Mucosa of rectum (tissue), 2 donors: Measurements from ENCODE around the gene NBPF11.
"Not testable (repeated sequence)": the region's sequence is repeated elsewhere in the genome, so short reads cannot be mapped to it uniquely, and the experiment has no call there.

ENCODE experiments used
- H3K27ac ChIP-seq, 2 donors: one replicate each; pipeline ENCODE4 v1.7.0; 2013; ENCODE audit warnings: inconsistent platforms in 2 of 2, low read depth in 2 of 2, low read length in 2 of 2
- H3K27me3 ChIP-seq, 2 donors: one replicate each; pipeline ENCODE4 v1.7.0; 2013; ENCODE audit warnings: low read length in 2 of 2; ENCODE audit not compliant: control insufficient read depth in 2 of 2, insufficient read depth in 2 of 2
- H3K36me3 ChIP-seq, 2 donors: one replicate each; pipeline ENCODE4 v1.7.0; 2013; ENCODE audit warnings: low read length in 2 of 2; ENCODE audit not compliant: control insufficient read depth in 2 of 2, insufficient read depth in 2 of 2
- H3K4me1 ChIP-seq, 2 donors: one replicate each; pipeline ENCODE4 v1.7.0; 2013; ENCODE audit warnings: low read length in 2 of 2, mild to moderate bottlenecking in 1 of 2; ENCODE audit not compliant: control insufficient read depth in 2 of 2, insufficient read depth in 2 of 2
- H3K4me3 ChIP-seq, 2 donors: one replicate each; pipeline ENCODE4 v1.7.0; 2013; ENCODE audit warnings: low read length in 2 of 2
- H3K9ac ChIP-seq, 2 donors: one replicate each; pipeline ENCODE4 v1.7.0; 2013; ENCODE audit warnings: low read length in 2 of 2, low read depth in 1 of 2, mild to moderate bottlenecking in 1 of 2
- H3K9me3 ChIP-seq, 2 donors: one replicate each; pipeline ENCODE4 v1.7.0; 2013; ENCODE audit warnings: low read length in 2 of 2; ENCODE audit not compliant: control insufficient read depth in 2 of 2
- donor health status: healthy.
- donor health status: Normal muscosa, but diverticular disease.

The NBPF11 gene

DNA sequence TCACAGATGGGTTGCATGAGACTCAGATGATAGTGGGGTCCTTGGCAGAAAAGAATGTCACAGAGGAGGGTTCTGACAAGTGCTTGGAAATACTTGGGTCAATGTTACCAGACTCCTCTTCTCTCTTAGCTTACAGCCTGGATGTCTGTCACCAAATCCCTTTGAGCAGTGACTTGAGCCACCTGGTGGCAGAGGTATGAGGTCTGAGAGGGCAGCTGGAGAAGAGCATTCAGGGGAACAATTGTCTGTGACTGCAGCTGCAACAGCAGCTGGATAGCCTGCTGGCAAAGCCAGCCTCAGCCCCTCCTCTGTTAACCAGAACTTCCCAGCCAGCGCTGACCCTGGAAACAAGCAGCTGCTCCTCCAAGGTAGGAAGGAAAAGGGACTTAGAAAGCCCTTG, 65.9 kb downstream of the NBPF11 start:
- not testable (repeated sequence) for H3K36me3 ChIP-seq, H3K4me3 ChIP-seq, H3K9me3 ChIP-seq, H3K27ac ChIP-seq, H3K4me1 ChIP-seq, H3K27me3 ChIP-seq, H3K9ac ChIP-seq

- H3K27ac ChIP-seq, H3K9ac ChIP-seq, H3K36me3 ChIP-seq, H3K4me1 ChIP-seq, H3K27me3 ChIP-seq, H3K4me3 ChIP-seq, H3K9me3 ChIP-seq: not testable (repeated sequence)
Measured at GRCh38 chr1:148081205-148081604, 70.9 kb downstream of the NBPF11 start.

DNA sequence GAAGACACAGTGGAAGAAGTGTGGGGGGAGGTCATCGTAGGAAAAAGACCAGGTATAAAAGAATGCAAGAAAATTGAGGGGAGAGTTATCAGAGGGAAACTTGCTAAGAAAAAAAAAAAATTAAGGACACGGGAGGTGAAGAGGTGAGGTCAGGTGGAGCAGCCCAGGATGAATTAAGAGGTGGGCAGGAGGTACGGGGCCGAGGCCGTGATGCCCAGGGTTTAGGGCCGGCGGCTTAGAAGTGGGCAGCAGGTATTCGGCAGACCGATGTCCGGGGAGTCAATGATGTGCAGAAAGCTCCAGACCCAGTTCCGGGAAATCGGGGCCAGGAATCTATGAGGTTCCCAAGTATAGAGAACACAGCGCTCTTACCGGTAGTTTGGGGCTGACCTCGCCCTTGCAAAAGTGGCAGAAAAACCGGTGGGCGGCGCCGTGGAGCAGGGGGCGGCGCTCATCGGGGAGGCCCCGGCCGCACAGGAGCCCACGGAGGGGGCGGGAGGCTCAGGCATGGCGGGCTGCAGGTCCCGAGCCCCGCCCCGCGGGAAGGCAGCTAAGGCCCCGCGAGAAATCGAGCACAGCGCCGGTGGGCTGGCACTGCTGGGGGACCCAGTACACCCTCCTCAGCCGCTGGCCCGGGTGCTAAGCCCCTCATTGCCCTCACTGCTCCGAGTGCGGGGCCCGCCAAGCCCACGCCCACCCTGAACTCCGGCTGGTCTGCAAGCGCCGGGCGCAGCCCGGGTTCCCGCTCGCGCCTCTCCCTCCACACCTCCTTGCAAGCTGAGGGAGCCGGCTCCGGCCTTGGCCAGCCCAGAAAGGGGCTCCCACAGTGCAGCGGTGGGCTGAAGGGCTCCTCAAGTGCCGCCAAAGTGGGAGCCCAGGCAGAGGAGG, 73.2 kb downstream of the NBPF11 start:
- H3K36me3 ChIP-seq, H3K9ac ChIP-seq, H3K27me3 ChIP-seq, H3K9me3 ChIP-seq, H3K27ac ChIP-seq, H3K4me1 ChIP-seq, H3K4me3 ChIP-seq: not testable (repeated sequence)

GRCh38 chr1:148078090-148078489, 74.0 kb downstream of the NBPF11 start:
- H3K36me3 ChIP-seq: not testable (repeated sequence)

GRCh38 chr1:148077458-148077857, 74.6 kb downstream of the NBPF11 start:
- not testable (repeated sequence) for H3K36me3 ChIP-seq, H3K9me3 ChIP-seq, H3K4me3 ChIP-seq, H3K9ac ChIP-seq, H3K27ac ChIP-seq, H3K27me3 ChIP-seq, H3K4me1 ChIP-seq

More at GRCh38 chr1:148078090-148078489, 74.0 kb downstream of the NBPF11 start:
- H3K4me1 ChIP-seq, H3K27ac ChIP-seq, H3K9ac ChIP-seq, H3K27me3 ChIP-seq, H3K9me3 ChIP-seq, H3K4me3 ChIP-seq: not testable (repeated sequence)

DNA sequence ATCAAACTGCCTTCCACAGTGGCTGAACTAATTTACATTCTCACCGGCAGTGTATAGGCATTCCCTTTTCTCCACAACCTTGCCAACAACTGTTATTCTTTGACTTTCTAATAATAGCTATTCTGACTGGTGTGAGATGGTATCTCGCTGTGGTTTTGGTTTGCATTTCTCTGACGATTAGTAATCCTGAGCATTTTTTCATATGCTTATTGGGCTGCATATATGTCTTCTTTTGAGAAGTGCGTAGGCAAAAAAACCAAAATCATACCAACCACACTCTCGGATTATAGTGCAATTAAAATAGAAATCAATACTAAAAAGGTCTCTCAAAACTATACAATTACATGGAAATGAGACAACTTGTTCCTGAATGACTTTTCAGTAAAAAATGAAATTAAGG, 78.7 kb downstream of the NBPF11 start:
- H3K4me1 ChIP-seq, H3K4me3 ChIP-seq, H3K36me3 ChIP-seq, H3K9ac ChIP-seq, H3K27ac ChIP-seq, H3K9me3 ChIP-seq, H3K27me3 ChIP-seq: not testable (repeated sequence)

DNA sequence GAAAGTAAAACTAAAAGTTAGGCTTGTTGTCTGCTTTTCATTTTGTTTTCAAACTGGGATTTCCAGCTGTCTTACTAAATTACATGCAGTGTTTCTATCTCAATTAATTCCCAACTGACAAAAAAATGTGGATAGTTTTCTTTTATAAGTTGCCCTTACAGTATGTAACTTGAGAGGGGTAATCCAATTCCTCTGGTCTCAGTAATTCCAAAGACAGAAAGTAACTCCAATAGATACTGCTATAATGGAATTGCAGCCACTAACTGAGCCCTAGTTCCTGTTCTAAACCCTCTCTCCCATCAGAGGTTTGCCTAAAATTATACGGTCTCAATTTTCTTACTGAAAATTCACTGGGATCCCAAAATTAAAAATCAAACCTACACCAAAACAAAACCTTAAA, 83.5 kb downstream of the NBPF11 start:
- H3K4me1 ChIP-seq, H3K9ac ChIP-seq, H3K27ac ChIP-seq, H3K9me3 ChIP-seq, H3K27me3 ChIP-seq, H3K4me3 ChIP-seq, H3K36me3 ChIP-seq: not testable (repeated sequence)

- H3K9ac ChIP-seq, H3K36me3 ChIP-seq, H3K4me3 ChIP-seq, H3K9me3 ChIP-seq, H3K27ac ChIP-seq, H3K4me1 ChIP-seq, H3K27me3 ChIP-seq: not testable (repeated sequence)
Measured at GRCh38 chr1:148068201-148068600, 83.9 kb downstream of the NBPF11 start.

GRCh38 chr1:148060294-148060701, 91.8 kb downstream of the NBPF11 start:
- not testable (repeated sequence) for H3K36me3 ChIP-seq, H3K9ac ChIP-seq, H3K4me1 ChIP-seq, H3K27ac ChIP-seq, H3K9me3 ChIP-seq, H3K27me3 ChIP-seq, H3K4me3 ChIP-seq

GRCh38 chr1:148057384-148057783, 94.7 kb downstream of the NBPF11 start:
- not testable (repeated sequence) for H3K4me3 ChIP-seq, H3K27me3 ChIP-seq, H3K27ac ChIP-seq, H3K4me1 ChIP-seq, H3K9me3 ChIP-seq, H3K9ac ChIP-seq, H3K36me3 ChIP-seq
